GM21576 (cell line): Measurements from ENCODE around the gene MYO16.
A peak's percentile ranks its signal among the peaks of the same experiment; 100 is the strongest.

ENCODE experiments used
- ATAC-seq: cut with Tn5 transposase; IDR thresholded peaks from one replicate; pipeline ENCODE4 v1.9.1; 2021; ENCODE audit warnings: mild to moderate bottlenecking, moderate library complexity; ENCODE audit not compliant: unreplicated experiment

Gene MYO16

DNA sequence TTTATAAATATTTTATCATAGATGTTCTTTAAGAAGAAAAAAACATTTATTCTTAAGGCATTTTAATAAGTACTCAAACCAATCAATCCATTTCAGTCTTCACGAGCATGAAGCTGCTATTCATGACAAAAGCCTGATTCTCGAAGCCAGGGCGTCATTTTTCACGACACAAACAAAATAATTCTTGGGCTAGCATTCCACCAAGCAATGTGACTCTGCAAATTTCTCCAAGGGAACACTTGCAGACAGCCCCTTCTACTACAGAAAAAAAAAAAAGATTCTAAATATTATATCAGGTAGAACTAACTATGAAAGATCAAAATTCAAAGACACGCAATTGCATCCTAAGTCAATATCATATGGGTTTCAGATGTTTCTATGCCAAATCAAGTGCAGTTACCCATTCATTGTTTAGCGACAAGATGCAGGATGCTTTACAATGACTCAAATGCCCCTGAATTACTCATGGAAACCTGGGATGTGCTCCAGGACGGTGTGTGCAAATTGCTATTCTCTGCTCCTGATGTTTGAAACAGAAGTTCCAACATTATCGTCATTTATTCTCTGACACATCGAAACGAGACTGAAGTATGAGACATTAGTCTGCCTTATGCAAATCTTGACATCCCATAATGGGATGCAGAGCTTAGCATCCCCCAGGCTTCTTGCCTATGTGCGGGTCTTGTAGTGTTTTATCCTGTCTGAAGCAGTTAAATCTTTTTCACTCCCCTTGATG is 517.7 kb downstream of the MYO16 start:
- ATAC-seq: no peak

DNA sequence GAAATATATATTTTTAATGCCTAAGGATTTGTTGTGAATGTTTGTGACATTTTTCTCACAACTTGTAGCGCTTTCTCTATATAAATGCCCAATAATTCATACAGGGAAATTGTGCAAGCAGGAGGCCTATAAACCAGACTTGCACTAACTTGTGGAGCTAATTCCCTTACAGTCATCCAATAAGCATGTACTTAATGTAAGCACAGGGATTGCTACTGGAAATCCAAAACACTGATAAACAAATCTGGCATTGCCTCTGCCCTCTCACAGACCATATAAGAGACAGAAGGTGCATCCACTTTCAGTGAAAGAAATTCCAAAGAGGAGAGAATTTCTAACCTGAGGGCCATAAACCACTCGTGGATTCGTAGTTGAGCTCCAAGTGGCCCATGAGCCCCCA is 518.8 kb downstream of the MYO16 start:
- no peak for ATAC-seq

DNA sequence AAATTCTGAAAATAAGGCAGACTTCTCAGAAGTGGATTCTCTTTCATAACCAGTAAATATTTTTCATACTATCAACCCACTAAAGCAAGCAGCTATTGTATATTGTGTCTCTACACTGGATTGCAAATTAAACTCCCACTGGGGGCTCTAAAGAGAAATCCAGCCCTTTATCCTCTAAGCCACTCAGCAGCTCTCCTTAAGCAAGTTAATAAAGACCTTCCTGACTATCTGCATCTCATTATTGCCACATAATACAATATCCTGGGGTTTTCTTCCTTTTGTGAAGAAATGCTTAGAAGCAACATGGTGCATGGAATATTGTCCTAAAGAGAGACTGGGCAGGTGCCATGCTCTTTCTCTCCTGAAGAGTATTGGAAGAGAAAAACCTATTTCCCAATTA is 521.3 kb downstream of the MYO16 start:
- ATAC-seq: no peak

- ATAC-seq: no peak
Observed at GRCh38 chr13:109151255-109151654, 521.8 kb downstream of the MYO16 start.

DNA sequence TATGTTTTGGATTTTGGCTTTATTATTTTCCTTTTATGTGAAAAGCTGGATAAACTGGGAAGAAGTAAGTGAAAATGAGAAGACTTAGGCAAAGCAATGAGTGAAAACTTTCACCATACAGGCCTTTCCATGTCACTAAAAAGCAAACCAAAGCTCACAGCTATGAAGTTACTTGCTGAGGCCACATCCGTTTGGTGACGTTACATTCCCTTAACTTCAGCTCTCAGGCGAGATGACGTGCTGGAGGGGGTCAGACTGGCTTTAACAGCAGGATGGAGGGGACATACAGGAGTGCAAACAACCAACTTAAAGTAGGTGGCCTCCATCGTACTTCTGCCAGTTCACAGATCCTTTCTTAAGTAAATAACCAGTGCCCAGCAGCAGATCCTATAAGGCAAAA is 522.3 kb downstream of the MYO16 start:
- ATAC-seq: no peak

DNA sequence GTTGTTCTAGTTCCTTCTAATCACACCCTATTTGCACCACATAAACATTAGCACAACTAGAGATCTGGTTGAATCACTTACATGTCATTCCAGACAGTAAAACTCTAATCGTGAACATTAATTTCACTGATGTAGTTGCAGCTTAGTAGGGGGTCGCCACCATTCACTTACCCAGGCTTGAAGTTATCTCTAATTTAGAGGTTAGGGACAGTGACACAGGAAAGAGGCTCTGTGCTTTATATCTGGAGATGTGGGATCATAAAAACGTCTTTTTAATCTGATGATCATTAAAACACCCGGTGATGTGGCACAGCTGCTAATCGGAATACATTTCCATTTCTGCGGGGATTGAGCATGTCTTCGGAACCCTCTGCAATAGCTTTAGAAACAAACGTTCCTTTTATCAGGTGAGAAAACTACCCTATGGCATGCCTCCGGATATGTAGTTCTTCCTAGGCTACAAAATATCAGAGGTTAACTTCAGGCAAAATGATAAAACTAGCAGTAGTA is 523.0 kb downstream of the MYO16 start:
- ATAC-seq: no peak

- no peak for ATAC-seq
Observed at GRCh38 chr13:109152941-109153340, 523.5 kb downstream of the MYO16 start.

DNA sequence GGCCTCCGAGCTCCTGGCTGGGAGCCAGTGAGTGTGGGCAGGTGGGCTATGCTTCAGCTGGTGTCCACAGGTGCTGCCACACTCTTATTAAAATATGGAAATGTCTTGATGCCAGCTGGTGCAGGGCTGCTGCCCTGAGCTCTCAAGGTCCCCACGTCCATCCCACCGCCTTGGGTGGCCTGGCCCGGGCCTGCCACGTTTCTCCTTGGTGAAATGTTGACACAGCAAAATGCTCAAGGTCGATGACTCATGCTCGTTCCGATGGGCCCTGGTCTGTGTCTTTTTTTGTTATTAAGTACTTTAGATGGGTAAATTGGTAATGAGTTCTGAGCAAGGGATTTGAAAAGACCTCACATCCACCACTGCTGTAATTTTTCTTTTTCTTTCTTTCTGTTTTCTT is 524.7 kb downstream of the MYO16 start:
- ATAC-seq: no peak

GRCh38 chr13:109154546-109154945 is 525.1 kb downstream of the MYO16 start:
- ATAC-seq: no peak

DNA sequence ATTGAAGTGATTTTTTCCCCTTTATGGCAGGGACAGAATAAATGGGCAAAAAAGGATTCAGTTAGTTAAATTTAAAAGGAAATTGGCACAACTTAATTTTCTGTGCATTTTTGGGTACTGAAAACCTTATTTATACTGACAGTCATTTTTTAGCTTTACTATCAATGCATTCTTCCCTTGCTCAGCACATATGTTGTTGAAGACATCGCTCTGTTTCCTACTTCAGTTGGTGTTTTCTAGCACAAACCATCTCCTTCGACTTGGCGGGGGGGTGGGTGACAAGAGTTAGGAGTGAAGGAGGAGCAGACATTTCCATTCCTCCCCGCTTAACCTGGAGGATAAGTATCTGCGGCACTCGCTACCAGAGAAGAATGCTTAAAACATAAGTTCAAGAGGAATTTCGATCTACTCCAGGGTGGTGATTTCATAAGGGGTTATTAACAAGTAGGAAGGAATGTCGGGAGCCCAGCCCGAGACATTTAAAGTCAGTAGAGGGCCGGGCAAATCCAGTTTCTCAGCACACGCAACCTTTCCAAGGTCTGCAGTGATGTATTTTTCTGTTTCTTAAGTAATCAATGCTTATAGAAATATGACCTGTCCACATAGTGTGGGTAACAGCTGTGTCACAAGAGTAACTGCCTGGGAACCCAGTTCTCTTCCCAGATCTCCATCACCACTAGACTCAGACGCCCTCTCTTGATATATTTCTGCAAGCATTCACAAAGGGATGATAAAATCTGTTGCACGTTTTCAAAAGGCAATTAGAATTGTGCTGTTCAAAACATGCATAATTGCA is 525.8 kb downstream of the MYO16 start:
- ATAC-seq: no peak

- no peak for ATAC-seq
Observed at GRCh38 chr13:109156181-109156935, 526.9 kb downstream of the MYO16 start.

DNA sequence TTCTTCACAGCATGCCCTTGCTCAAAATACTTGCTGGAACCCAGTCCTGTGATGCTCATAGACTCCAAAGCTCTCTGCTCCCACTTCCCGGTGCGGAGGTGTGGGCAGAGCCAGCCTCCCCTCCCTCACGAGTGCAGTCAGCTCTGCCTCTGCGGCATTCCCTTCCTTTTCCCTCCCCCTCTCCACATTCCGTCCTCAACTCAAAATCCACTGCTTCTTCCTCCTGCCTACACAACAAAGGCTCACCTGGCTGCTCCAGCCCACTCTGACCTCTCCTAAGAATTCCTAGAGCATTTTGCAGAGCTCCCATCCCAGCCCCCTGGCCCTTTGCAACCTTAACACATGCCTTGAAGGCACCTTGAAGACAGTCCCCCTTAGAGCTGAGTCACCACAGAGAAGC is 527.9 kb downstream of the MYO16 start:
- ATAC-seq: no peak

GRCh38 chr13:109158383-109158782 is 529.0 kb downstream of the MYO16 start:
- no peak for ATAC-seq

DNA sequence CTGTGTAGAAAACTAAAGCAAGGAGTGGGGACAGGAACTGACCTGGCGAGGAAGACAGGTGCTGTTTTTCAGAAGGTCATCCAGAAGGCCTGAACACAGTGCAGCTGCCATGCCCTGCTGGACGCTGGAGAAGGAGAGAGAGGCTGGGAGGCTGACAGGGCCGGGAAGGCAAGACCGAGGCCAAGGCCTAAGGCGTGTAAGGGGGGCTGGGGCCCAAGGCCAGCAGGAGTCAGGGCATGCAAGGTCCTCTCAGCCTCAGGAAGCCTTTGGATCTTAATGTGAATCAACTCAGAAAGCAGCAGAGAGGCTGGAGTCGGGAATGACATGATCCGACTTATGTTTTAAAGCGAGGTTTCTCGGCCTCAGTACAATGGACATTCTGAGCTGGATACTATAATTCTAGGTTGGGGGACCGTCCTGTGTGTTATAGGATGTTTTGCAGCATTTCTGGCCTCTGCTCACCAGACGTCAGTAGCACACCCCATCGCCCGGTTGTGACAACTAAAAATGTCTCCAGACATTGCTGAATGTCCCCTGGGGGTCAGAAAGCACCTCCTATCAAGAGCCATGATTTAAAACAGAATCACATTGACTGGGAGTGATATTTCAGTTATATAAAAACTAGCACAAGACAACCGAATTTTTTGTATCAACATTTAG is 530.4 kb downstream of the MYO16 start:
- no peak for ATAC-seq

GRCh38 chr13:109160357-109160756 is 530.9 kb downstream of the MYO16 start:
- ATAC-seq: peak; percentile 36

GRCh38 chr13:109160887-109161669 is 531.7 kb downstream of the MYO16 start:
- peak; percentile 19 for ATAC-seq

DNA sequence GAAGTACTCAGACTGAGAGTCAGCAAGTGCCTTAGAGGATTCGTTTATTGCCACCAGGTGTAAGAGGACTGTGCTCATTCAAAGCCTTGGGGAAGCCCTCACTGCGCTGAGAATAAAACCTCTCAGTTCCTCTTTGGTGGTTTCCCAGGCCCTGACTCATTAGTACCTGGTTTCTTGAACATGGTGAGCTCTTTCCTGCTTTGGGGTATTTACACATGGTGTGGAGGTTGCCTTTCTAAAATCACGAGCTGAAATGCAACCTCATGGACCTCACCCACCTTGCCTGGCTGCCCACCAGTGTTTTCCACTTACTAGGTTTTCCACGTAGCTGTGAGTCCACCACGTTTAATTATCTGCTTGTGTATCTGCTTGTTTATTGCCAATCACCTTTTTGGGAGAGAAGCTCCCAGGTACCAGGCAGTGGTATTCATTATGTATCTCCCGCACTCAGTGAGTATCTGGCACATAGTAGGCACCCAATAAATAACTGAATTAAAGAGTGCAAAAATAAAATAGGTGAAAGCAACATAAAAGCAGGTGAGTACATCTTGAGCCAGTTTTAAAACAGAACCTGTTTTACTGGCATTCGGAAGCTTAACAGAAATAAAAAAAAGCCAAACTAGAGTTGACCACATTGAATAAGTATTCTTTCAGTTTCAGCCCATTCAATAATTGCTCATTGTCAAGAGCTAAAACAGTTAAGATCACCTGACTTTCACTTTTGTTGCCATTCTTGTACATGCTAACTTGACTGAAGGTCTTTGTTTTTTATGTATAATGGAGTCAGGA is 533.0 kb downstream of the MYO16 start:
- ATAC-seq: peak; percentile 87

DNA sequence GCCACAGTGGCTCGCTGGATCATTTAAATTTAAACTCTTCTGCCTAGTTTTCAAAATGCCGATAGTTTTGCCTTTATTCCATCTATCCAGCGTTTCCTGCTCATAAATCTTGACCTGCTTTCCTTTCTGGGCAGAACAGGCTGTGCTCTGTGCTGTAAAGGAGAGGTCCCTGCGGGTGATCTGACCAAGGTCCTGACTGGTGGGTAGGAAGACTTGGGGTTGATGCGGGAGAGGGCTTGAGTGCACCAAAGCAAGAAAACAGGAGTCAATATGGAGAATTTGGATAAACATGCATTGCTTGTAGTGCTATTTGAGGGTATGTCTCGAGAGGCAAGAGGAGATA is 533.6 kb downstream of the MYO16 start:
- ATAC-seq: peak; percentile 0

GRCh38 chr13:109165417-109165904 is 536.0 kb downstream of the MYO16 start:
- no peak for ATAC-seq
